Hepatocyte (in vitro differentiated cells): ENCODE data around the gene SRCIN1.

Experiments
- EZH2 ChIP-seq: fragments of 200-600 bp; sonication (generic); IDR thresholded peaks from 2 replicates; pipeline ENCODE4 v1.6.1; 2016; ENCODE audit warnings: antibody characterized with exemption, mild to moderate bottlenecking, borderline replicate concordance
- EZH2phosphoT487 ChIP-seq: fragments of 200-600 bp; sonication (generic); IDR thresholded peaks from one replicate; pipeline ENCODE4 v1.6.1; 2018; ENCODE audit warnings: antibody characterized with exemption, mild to moderate bottlenecking, low read depth, moderate library complexity; ENCODE audit not compliant: unreplicated experiment, severe bottlenecking
- TF ChIP-seq, protein P1 (sequence below): fragments of 200-600 bp; sonication (generic); IDR thresholded peaks from 2 replicates; pipeline ENCODE4 v1.5.1; 2016; ENCODE audit warnings: antibody characterized with exemption, mild to moderate bottlenecking; ENCODE audit not compliant: poor library complexity

DNA sequence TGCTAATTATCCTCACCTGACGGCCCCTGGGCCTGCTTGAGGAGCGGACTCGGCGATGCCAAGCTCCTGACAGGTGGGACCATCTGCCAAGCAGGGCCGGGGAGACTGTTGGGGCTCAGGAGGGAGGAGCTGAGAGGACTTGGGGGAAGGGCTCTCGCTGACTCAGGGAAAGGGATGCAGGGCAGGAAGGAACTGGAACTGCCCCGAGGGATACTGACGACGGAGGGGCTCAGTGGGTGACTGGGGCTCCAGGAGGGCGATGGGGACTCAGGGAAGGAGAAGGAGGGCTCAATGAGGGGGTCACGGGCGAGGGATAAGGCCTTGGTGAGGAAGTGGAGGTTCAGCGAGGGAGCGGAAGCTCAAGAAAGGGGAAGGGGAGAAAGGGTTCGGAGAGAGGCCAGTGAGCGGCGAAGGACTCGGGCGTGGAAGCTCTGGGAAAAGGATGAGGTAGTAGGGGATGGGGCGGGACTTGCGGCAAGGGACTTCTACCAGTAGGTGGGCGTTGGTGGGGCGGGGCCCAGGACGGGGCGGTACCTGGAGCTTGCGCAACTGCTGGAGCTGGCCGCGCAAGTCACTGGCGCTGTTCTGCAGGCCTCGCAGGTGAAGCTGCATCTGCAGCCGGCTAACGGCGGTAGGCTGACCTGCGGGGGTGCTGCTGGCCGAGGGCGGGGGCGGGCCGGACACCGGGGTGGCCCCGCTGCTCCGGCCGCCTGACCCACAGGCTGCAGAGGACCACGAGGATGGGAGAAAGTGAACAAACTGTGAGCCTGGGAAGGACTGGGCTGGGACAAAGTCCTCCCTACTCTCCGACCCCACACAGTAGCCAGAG lies 46.5 kb downstream of the SRCIN1 start:
- TF ChIP-seq, protein P1, sequence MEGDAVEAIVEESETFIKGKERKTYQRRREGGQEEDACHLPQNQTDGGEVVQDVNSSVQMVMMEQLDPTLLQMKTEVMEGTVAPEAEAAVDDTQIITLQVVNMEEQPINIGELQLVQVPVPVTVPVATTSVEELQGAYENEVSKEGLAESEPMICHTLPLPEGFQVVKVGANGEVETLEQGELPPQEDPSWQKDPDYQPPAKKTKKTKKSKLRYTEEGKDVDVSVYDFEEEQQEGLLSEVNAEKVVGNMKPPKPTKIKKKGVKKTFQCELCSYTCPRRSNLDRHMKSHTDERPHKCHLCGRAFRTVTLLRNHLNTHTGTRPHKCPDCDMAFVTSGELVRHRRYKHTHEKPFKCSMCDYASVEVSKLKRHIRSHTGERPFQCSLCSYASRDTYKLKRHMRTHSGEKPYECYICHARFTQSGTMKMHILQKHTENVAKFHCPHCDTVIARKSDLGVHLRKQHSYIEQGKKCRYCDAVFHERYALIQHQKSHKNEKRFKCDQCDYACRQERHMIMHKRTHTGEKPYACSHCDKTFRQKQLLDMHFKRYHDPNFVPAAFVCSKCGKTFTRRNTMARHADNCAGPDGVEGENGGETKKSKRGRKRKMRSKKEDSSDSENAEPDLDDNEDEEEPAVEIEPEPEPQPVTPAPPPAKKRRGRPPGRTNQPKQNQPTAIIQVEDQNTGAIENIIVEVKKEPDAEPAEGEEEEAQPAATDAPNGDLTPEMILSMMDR: peak; percentile 22
- TF ChIP-seq EZH2phosphoT487: no peak
- no peak for TF ChIP-seq EZH2
